Endothelial cell of umbilical vein (primary cell): ENCODE measurements around the gene TNFRSF19. TPM values are rescaled to one million over a fixed set of nuclear protein-coding genes. Genes with fewer than 3 reads are reported as not detected.

Experiments
- BruUV-seq: library from RNA; stranded (reverse); fragments of 400-500 nt; replicated peaks from 2 replicates; lab custom pipeline; 2021; lab: Mats Ljungman, UMichigan
- CTCF ChIA-PET: fragments of 300-600, 350-600 bp; sonication (Branson Sonifier 250); formaldehyde crosslinking; loops from one replicate; lab custom pipeline; 2021; ENCODE audit warnings: antibody characterized with exemption, inconsistent platforms; lab: Charles Lee
- POLR2A ChIA-PET: fragments of 300-600, 350-600 bp; sonication (Branson Sonifier 250); formaldehyde crosslinking; loops from one replicate; lab custom pipeline; 2021; ENCODE audit warnings: antibody characterized with exemption, inconsistent platforms; lab: Charles Lee
- DNase-seq: peaks from one replicate; pipeline ENCODE4 v3.0.0-alpha.2; 2011; ENCODE audit warnings: low read depth, low spot score
- FAIRE-seq: peaks from 2 replicates; lab custom pipeline; 2011; peaks lifted over from hg19 to GRCh38; lab: Jason Lieb, UNC
- H2AFZ ChIP-seq: 2 replicates; pipeline ENCODE4 v1.6.0; 2012; ENCODE audit warnings: low read depth, low read length, control low read depth, inconsistent platforms
- H3K27ac ChIP-seq: 2 replicates; pipeline ENCODE4 v1.5.1; 2011; ENCODE audit warnings: low read depth, mild to moderate bottlenecking, control low read depth, low read length, moderate library complexity; ENCODE audit not compliant: insufficient read depth
- H3K27me3 ChIP-seq, 2 experiments: 2 replicates each; pipeline versions ENCODE4 v1.6.0 to v1.6.1; 2011; ENCODE audit warnings: low read length in 2 of 2, mixed read lengths in 1 of 2; ENCODE audit not compliant: control insufficient read depth in 2 of 2, insufficient read depth in 2 of 2
- H3K36me3 ChIP-seq, 2 experiments: 2 replicates in 1 of 2; 3 replicates in 1 of 2; pipeline ENCODE4 v1.5.1; 2011; ENCODE audit warnings: low read length in 2 of 2, mild to moderate bottlenecking in 1 of 2, moderate library complexity in 1 of 2; ENCODE audit not compliant: control insufficient read depth in 2 of 2, insufficient read depth in 2 of 2; ENCODE audit errors: extremely low read depth in 1 of 2
- H3K4me1 ChIP-seq: 3 replicates; pipeline ENCODE4 v1.5.1; 2011; ENCODE audit warnings: mild to moderate bottlenecking, low read length; ENCODE audit not compliant: control insufficient read depth, insufficient read depth; ENCODE audit errors: extremely low read depth
- H3K4me2 ChIP-seq: 2 replicates; pipeline ENCODE4 v1.6.1; 2011; ENCODE audit warnings: low read length, control low read depth, mixed read lengths; ENCODE audit not compliant: insufficient read depth
- H3K4me3 ChIP-seq, 3 experiments: fragments of 200-600 bp in 1 of 3; sonication (generic), shearing (Covaris generic) in 1 of 3; replicated peaks in 1 of 3; 2 replicates each; pipeline ENCODE4 v1.5.1; 2011 to 2016; ENCODE audit warnings: control low read depth in 3 of 3, low read length in 3 of 3, mild to moderate bottlenecking in 2 of 3, inconsistent platforms in 1 of 3, low read depth in 1 of 3, moderate library complexity in 1 of 3; ENCODE audit not compliant: insufficient read depth in 1 of 3
- H3K79me2 ChIP-seq: 2 replicates; pipeline ENCODE4 v1.6.0; 2012; ENCODE audit warnings: low read length, inconsistent platforms; ENCODE audit not compliant: control insufficient read depth, insufficient read depth
- H3K9ac ChIP-seq: replicated peaks from 2 replicates; pipeline ENCODE3; 2011; ENCODE audit warnings: low read length, control low read depth; ENCODE audit not compliant: insufficient read depth; ENCODE audit errors: extremely low read depth
- H3K9me1 ChIP-seq: replicated peaks from 3 replicates; pipeline ENCODE4 v1.6.0; 2011; ENCODE audit warnings: mild to moderate bottlenecking, low read length; ENCODE audit not compliant: control insufficient read depth, insufficient read depth; ENCODE audit errors: extremely low read depth
- H3K9me3 ChIP-seq: replicated peaks from 2 replicates; pipeline ENCODE4 v1.5.1; 2012; ENCODE audit warnings: low read length, inconsistent platforms; ENCODE audit not compliant: control insufficient read depth, insufficient read depth
- H4K20me1 ChIP-seq: replicated peaks from 2 replicates; pipeline ENCODE3; 2011; ENCODE audit warnings: mild to moderate bottlenecking, low read length; ENCODE audit not compliant: control insufficient read depth, insufficient read depth; ENCODE audit errors: extremely low read depth
- CTCF ChIP-seq, 2 donors: IDR thresholded peaks; 1 replicate in 1 of 2; 2 replicates in 1 of 2; pipeline ENCODE4 v1.5.1; 2011; ENCODE audit warnings: low read length in 2 of 2, mild to moderate bottlenecking in 2 of 2, moderate library complexity in 2 of 2, control low read depth in 1 of 2, inconsistent platforms in 1 of 2, low read depth in 1 of 2; ENCODE audit not compliant: insufficient read depth in 1 of 2; ENCODE audit errors: extremely low read depth in 1 of 2
- EZH2 ChIP-seq: IDR thresholded peaks from 2 replicates; pipeline ENCODE4 v1.6.1; 2012; ENCODE audit warnings: borderline replicate concordance, low read depth, mild to moderate bottlenecking, moderate library complexity, low read length, inconsistent platforms; ENCODE audit not compliant: severe bottlenecking
- FOS ChIP-seq: IDR thresholded peaks from 2 replicates; pipeline ENCODE4 v1.6.1; 2011; ENCODE audit warnings: mild to moderate bottlenecking, low read length, moderate library complexity, borderline replicate concordance; ENCODE audit not compliant: insufficient read depth
- GATA2 ChIP-seq: IDR thresholded peaks from 2 replicates; pipeline ENCODE4 v1.7.0; 2011; ENCODE audit warnings: low read depth, mild to moderate bottlenecking, moderate library complexity, mixed read lengths, low read length; ENCODE audit not compliant: insufficient read length, insufficient read depth
- JUN ChIP-seq: IDR thresholded peaks from 2 replicates; pipeline ENCODE4 v1.6.1; 2011; ENCODE audit warnings: borderline replicate concordance, low read depth; ENCODE audit not compliant: insufficient read length, insufficient read depth
- MYC ChIP-seq: IDR thresholded peaks from one replicate; pipeline ENCODE4 v1.6.1; 2011; ENCODE audit warnings: mild to moderate bottlenecking, low read depth, low read length
- POLR2A ChIP-seq: IDR thresholded peaks from 2 replicates; pipeline ENCODE4 v1.6.1; 2012; ENCODE audit warnings: low read depth, mild to moderate bottlenecking, control low read depth, low read length
- dilution Hi-C: fragments of 300-500 bp; cut with MboI; formaldehyde crosslinking; loops from one replicate; pipeline ENCODE4 v1.15.0; 2019; ENCODE audit warnings: low sequenced_read_pairs; ENCODE audit not compliant: extremely low pct_ligation_motif_present
- intact Hi-C: fragments of 100-400 bp; cut with micrococcal nuclease; formaldehyde crosslinking; loops from one replicate; pipeline ENCODE4 v1.10.0; 2022
- polyA plus RNA-seq, 4 experiments: library from polyadenylated mRNA; depleted of rRNA in 3 of 4; stranded (reverse) in 3 of 4; unstranded in 1 of 4; fragments of >200 nt; gene quantifications; 2 replicates each; pipeline versions ENCODE4 v1.2.1 to v1.2.3, GENCODE V29; 2011 to 2012; ENCODE audit warnings: missing spikeins in 1 of 4
- total RNA-seq: library from RNA; stranded (reverse); gene quantifications from 2 replicates; pipeline ENCODE4 v1.2.3, GENCODE V29; 2021
- TF ChIP-seq, protein P1 (sequence below): IDR thresholded peaks from 2 replicates; pipeline ENCODE4 v1.6.1; 2011; ENCODE audit not compliant: insufficient read depth, insufficient read length

Gene TNFRSF19
- total and polyA plus RNA-seq, 2 donors (not counting 3 experiments of a cell fraction or from before 2014, with no cell fraction given), result 0.23 to 0.29 TPM

- CTCF ChIA-PET, result interaction anchor here (0.8 to 1.6 kb wide), 3 partner anchors 13 to 29 kb away, joined by 3 to 5 read pairs (median 5); no protein-coding TSS in a partner anchor
- no TSS peak for BruUV-seq
- H3K4me2 ChIP-seq, result no peak overlapping the region
Measured at GRCh38 chr13:23621316-23621645, 51.1 kb downstream of the TNFRSF19 start.

DNA sequence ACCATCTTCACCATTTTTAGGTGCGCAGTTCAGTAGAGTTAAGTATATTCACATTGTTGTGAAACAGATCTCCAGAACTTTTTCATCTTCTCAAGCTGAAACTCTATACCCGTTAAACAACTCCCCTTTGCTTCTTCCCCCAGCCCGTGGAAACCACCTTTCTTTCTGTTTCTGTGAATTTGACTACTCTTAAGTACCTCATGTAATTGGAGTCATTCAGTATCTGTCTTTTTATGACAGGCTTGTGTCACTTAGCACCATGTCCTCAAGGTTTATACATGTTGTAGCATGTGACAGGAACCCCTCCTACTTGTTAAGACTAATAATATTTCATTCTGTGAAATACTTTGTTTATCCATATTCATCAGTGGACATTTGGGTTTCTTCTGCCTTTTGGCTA lies 52.8 kb downstream of the TNFRSF19 start:
- no peaks in the 10 kb centered on the region for H3K36me3 ChIP-seq
- no peak overlapping the region for H3K9ac ChIP-seq
- no peaks in the 10 kb centered on the region for H3K79me2 ChIP-seq
- H3K4me1 ChIP-seq, result peaks cover 21% of the 10 kb centered on the region
- H3K9me1 ChIP-seq, result no peaks in the 10 kb centered on the region
- no peak overlapping the region for H3K4me3 ChIP-seq
- ChIA-PET CTCF (no interaction called here), POLR2A (no interaction called here)
- intact Hi-C loops (no loop called here), dilution Hi-C loops (no loop called here)
- H3K4me2 ChIP-seq, result no peak overlapping the region
- no peaks in the 10 kb centered on the region for H4K20me1 ChIP-seq
- H2AFZ ChIP-seq, result no peak overlapping the region
- FAIRE-seq (no peak), DNase-seq (no peak)
- no TSS peak for BruUV-seq
- no peak overlapping the region for H3K27ac ChIP-seq
- no peak for TF ChIP-seq MYC
- no peak for TF ChIP-seq GATA2
- TF ChIP-seq POLR2A, result no peak
- no peak for TF ChIP-seq CTCF (IDR thresholded peaks at IDR 0.05; ENCODE audit: extremely low read depth in 1 of 2, insufficient read depth in 1 of 2, low read depth in 1 of 2, low read length in 2 of 2)
- TF ChIP-seq, protein P1, sequence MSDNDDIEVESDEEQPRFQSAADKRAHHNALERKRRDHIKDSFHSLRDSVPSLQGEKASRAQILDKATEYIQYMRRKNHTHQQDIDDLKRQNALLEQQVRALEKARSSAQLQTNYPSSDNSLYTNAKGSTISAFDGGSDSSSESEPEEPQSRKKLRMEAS, result no peak
- no peak for TF ChIP-seq JUN
- TF ChIP-seq EZH2, result no peak
- no peaks in the 10 kb centered on the region for H3K9me3 ChIP-seq
- H3K27me3 ChIP-seq, result no peaks in the 10 kb centered on the region

More at GRCh38 chr13:23621316-23621645, 51.1 kb downstream of the TNFRSF19 start:
- FAIRE-seq (peak; percentile 24), DNase-seq (no peak)
- intact Hi-C loops, result no loop called here
- H3K27ac ChIP-seq, result peak overlapping the region; percentile 22
- dilution Hi-C loops, result no loop called here
- H3K9me3 ChIP-seq, result no peaks in the 10 kb centered on the region
- no peak overlapping the region for H3K9ac ChIP-seq
- H3K36me3 ChIP-seq, result no peaks in the 10 kb centered on the region
- H3K27me3 ChIP-seq, result no peaks in the 10 kb centered on the region
- TF ChIP-seq FOS (peak; percentile 58), MYC (no peak)
- POLR2A ChIA-PET, result no interaction called here
- H3K79me2 ChIP-seq, result no peaks in the 10 kb centered on the region
- H3K4me3 ChIP-seq, result no peak overlapping the region
- no peaks in the 10 kb centered on the region for H4K20me1 ChIP-seq
- H3K4me1 ChIP-seq, result peaks cover 27% of the 10 kb centered on the region
- H2AFZ ChIP-seq, result no peak overlapping the region
- H3K9me1 ChIP-seq, result no peaks in the 10 kb centered on the region
